DOHH2 (cell line): ENCODE measurements around the gene RASL10A.

Experiments
- H3F3A ChIP-seq: fragments of 200-600 bp; sonication (generic), shearing (Covaris generic); 2 replicates; pipeline ENCODE4 v1.6.0; 2016; ENCODE audit warnings: antibody characterized with exemption, mild to moderate bottlenecking; ENCODE audit not compliant: control insufficient read depth, insufficient read depth
- H3K27ac ChIP-seq: fragments of 200-600 bp; sonication (generic); 2 replicates; pipeline ENCODE4 v1.5.1; 2014; ENCODE audit warnings: low read depth, mild to moderate bottlenecking, low read length, moderate library complexity
- H3K27me3 ChIP-seq: fragments of 200-600 bp; sonication (generic); 2 replicates; pipeline ENCODE4 v1.6.1; 2014; ENCODE audit warnings: mild to moderate bottlenecking, low read length, mixed read lengths; ENCODE audit not compliant: control insufficient read depth
- H3K36me3 ChIP-seq: fragments of 200-600 bp; sonication (generic); 2 replicates; pipeline ENCODE4 v1.6.1; 2014; ENCODE audit warnings: mild to moderate bottlenecking, low read length, moderate library complexity, mixed read lengths; ENCODE audit not compliant: control insufficient read depth
- H3K4me1 ChIP-seq: fragments of 200-600 bp; sonication (generic); 2 replicates; pipeline ENCODE4 v1.6.1; 2014; ENCODE audit warnings: mild to moderate bottlenecking, low read length, mixed read lengths; ENCODE audit not compliant: control insufficient read depth
- H3K4me2 ChIP-seq: fragments of 200-600 bp; sonication (generic); 2 replicates; pipeline ENCODE4 v1.6.0; 2014; ENCODE audit warnings: mild to moderate bottlenecking, low read length, moderate library complexity
- H3K4me3 ChIP-seq: fragments of 200-600 bp; sonication (generic); 2 replicates; pipeline ENCODE4 v1.5.1; 2014; ENCODE audit warnings: mild to moderate bottlenecking, low read length, mixed read lengths
- H3K79me2 ChIP-seq: fragments of 200-600 bp; sonication (generic); 2 replicates; pipeline ENCODE4 v1.6.1; 2014; ENCODE audit warnings: mild to moderate bottlenecking, low read length, mixed read lengths; ENCODE audit not compliant: control insufficient read depth
- H3K9me2 ChIP-seq: fragments of 200-600 bp; sonication (generic); replicated peaks from 2 replicates; pipeline ENCODE4 v1.6.1; 2014; ENCODE audit warnings: mild to moderate bottlenecking, low read length, mixed read lengths; ENCODE audit not compliant: control insufficient read depth
- H3K9me3 ChIP-seq: fragments of 200-600 bp; sonication (generic); 2 replicates; pipeline ENCODE4 v1.6.1; 2014; ENCODE audit warnings: antibody characterized with exemption, low read length, mixed read lengths; ENCODE audit not compliant: control insufficient read depth, insufficient read depth
- H4K20me1 ChIP-seq: fragments of 200-600 bp; sonication (generic); 2 replicates; pipeline ENCODE4 v1.6.0; 2014; ENCODE audit warnings: low read depth, mild to moderate bottlenecking, antibody characterized with exemption, low read length, moderate library complexity; ENCODE audit not compliant: control insufficient read depth, insufficient read depth
- EZH2phosphoT487 ChIP-seq: fragments of 200-600 bp; sonication (generic); IDR thresholded peaks from 2 replicates; pipeline ENCODE4 v1.6.1; 2017; ENCODE audit warnings: borderline replicate concordance, mild to moderate bottlenecking, antibody characterized with exemption, low read length, moderate library complexity, mixed read lengths
- TF ChIP-seq, protein P1 (sequence below): fragments of 200-600 bp; sonication (generic); IDR thresholded peaks from one replicate; pipeline ENCODE4 v1.5.1; 2014; ENCODE audit warnings: antibody characterized with exemption, mild to moderate bottlenecking, low read depth, low read length; ENCODE audit not compliant: poor library complexity, severe bottlenecking

RASL10A gene

DNA sequence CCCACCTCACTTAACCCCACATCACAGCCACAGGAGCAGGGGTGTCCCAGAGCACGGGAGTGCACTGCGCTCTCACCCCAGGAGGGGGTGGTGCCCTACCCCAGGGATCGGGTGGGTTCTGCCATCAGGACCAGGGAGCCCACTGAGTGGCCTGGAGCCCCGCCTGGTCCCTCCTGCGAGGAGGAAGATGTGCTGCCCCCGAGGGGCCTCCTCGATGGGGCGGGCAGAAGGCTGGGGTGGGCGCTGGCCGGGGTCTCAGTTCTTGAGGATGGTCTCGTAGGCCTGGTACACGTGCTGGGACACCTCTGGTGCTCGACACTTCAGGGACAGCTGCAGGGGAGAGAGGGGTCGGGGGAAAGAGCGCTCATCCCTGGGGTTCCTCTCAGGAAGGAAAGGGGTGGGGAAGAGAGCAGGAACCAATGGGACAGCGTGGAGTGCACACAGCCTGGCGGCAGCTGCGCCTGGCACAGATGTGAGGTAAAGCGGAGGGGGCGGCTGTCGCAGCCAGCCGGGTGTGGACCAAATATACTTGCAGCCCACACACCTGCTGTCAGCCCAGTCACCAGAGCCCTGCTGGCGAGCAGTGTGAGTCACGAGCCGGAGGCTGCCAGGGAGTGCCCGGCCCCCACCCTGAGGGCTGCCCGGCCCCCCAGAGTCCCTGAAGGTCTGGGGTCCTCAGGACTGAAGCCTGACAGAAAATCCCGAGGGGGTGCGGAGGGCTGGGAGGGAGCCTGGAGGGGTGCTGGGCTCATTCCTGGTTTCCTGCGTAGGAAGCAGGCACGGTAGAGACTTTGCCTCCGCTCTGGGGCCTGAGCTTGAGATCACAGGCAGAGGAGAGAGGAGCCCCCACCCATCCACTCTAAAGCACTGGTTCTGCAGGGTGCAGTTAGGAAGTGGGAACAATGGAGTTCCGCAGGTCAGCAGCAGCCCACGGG, 13.3 kb upstream of the RASL10A start:
- TF ChIP-seq, protein P1, sequence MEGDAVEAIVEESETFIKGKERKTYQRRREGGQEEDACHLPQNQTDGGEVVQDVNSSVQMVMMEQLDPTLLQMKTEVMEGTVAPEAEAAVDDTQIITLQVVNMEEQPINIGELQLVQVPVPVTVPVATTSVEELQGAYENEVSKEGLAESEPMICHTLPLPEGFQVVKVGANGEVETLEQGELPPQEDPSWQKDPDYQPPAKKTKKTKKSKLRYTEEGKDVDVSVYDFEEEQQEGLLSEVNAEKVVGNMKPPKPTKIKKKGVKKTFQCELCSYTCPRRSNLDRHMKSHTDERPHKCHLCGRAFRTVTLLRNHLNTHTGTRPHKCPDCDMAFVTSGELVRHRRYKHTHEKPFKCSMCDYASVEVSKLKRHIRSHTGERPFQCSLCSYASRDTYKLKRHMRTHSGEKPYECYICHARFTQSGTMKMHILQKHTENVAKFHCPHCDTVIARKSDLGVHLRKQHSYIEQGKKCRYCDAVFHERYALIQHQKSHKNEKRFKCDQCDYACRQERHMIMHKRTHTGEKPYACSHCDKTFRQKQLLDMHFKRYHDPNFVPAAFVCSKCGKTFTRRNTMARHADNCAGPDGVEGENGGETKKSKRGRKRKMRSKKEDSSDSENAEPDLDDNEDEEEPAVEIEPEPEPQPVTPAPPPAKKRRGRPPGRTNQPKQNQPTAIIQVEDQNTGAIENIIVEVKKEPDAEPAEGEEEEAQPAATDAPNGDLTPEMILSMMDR: no peak
- no peak for TF ChIP-seq EZH2phosphoT487
- H3K4me3 ChIP-seq: no peak overlapping the region

GRCh38 chr22:29328055-29328454, 12.6 kb upstream of the RASL10A start:
- Histone ChIP-seq H3K27me3 (no peaks in the 10 kb centered on the region), H3K27ac (no peak overlapping the region), H3K79me2 (no peaks in the 10 kb centered on the region), H4K20me1 (no peaks in the 10 kb centered on the region), H3K9me2 (no peaks in the 10 kb centered on the region), H3K9me3 (no peaks in the 10 kb centered on the region), H3K4me3 (no peak overlapping the region), H3F3A (no peaks in the 10 kb centered on the region), H3K4me1 (no peaks in the 10 kb centered on the region), H3K4me2 (no peak overlapping the region), H3K36me3 (peaks cover 56% of the 10 kb centered on the region)
- TF ChIP-seq, protein P1: no peak
- no peak for TF ChIP-seq EZH2phosphoT487

More for the DNA sequence above, 13.3 kb upstream of the RASL10A start:
- Histone ChIP-seq H3K4me2 (no peak overlapping the region), H4K20me1 (no peaks in the 10 kb centered on the region), H3K79me2 (no peaks in the 10 kb centered on the region), H3F3A (no peaks in the 10 kb centered on the region), H3K4me1 (no peaks in the 10 kb centered on the region), H3K9me3 (no peaks in the 10 kb centered on the region), H3K27ac (no peak overlapping the region), H3K9me2 (no peaks in the 10 kb centered on the region), H3K27me3 (no peaks in the 10 kb centered on the region), H3K36me3 (peaks cover 60% of the 10 kb centered on the region)

- H3K36me3 ChIP-seq: peaks cover 48% of the 10 kb centered on the region
- H3K9me3 ChIP-seq: no peaks in the 10 kb centered on the region
- no peaks in the 10 kb centered on the region for H3K79me2 ChIP-seq
- no peaks in the 10 kb centered on the region for H3K9me2 ChIP-seq
- H3K27ac ChIP-seq: no peak overlapping the region
- no peak overlapping the region for H3K4me3 ChIP-seq
- no peaks in the 10 kb centered on the region for H3F3A ChIP-seq
- no peaks in the 10 kb centered on the region for H3K4me1 ChIP-seq
- no peaks in the 10 kb centered on the region for H4K20me1 ChIP-seq
- TF ChIP-seq EZH2phosphoT487: no peak
- TF ChIP-seq, protein P1: no peak
- no peak overlapping the region for H3K4me2 ChIP-seq
- no peaks in the 10 kb centered on the region for H3K27me3 ChIP-seq
Measured at GRCh38 chr22:29327089-29327764, 11.7 kb upstream of the RASL10A start.
